BE2C (cell line): ENCODE measurements around the gene MEF2A.

ENCODE experiments used
- DNase-seq: peaks from one replicate; pipeline ENCODE4 v3.0.0-alpha.2; 2020
- H3K27me3 ChIP-seq: fragments of 250-450 bp; sonication (Bioruptor Pico); 2 replicates; pipeline ENCODE4 v1.5.1; 2020; ENCODE audit warnings: mild to moderate bottlenecking
- H3K36me3 ChIP-seq: fragments of 250-450 bp; sonication (Bioruptor Pico); 2 replicates; pipeline ENCODE4 v1.5.1; 2020; ENCODE audit warnings: mild to moderate bottlenecking
- H3K4me1 ChIP-seq: fragments of 250-450 bp; sonication (Bioruptor Pico); 2 replicates; pipeline ENCODE4 v1.5.1; 2020
- H3K4me3 ChIP-seq: 2 replicates; pipeline ENCODE4 v1.5.1; 2011; ENCODE audit warnings: low read depth, low read length
- H3K9me3 ChIP-seq: fragments of 250-450 bp; sonication (Bioruptor Pico); 2 replicates; pipeline ENCODE4 v1.5.1; 2020
- TF ChIP-seq, protein P1 (sequence below): IDR thresholded peaks from 2 replicates; pipeline ENCODE4 v1.5.1; 2012; ENCODE audit warnings: mild to moderate bottlenecking, low read depth, low read length

The MEF2A gene

GRCh38 chr15:99558084-99558483 lies 7.7 kb upstream of the MEF2A start:
- Histone ChIP-seq H3K4me3 (no peak overlapping the region), H3K36me3 (no peaks in the 10 kb centered on the region), H3K4me1 (no peaks in the 10 kb centered on the region), H3K27me3 (no peaks in the 10 kb centered on the region), H3K9me3 (no peaks in the 10 kb centered on the region; the same call in 1 of the 2 replicates)
- DNase-seq = no peak
- TF ChIP-seq, protein P1, sequence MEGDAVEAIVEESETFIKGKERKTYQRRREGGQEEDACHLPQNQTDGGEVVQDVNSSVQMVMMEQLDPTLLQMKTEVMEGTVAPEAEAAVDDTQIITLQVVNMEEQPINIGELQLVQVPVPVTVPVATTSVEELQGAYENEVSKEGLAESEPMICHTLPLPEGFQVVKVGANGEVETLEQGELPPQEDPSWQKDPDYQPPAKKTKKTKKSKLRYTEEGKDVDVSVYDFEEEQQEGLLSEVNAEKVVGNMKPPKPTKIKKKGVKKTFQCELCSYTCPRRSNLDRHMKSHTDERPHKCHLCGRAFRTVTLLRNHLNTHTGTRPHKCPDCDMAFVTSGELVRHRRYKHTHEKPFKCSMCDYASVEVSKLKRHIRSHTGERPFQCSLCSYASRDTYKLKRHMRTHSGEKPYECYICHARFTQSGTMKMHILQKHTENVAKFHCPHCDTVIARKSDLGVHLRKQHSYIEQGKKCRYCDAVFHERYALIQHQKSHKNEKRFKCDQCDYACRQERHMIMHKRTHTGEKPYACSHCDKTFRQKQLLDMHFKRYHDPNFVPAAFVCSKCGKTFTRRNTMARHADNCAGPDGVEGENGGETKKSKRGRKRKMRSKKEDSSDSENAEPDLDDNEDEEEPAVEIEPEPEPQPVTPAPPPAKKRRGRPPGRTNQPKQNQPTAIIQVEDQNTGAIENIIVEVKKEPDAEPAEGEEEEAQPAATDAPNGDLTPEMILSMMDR = no peak

DNA sequence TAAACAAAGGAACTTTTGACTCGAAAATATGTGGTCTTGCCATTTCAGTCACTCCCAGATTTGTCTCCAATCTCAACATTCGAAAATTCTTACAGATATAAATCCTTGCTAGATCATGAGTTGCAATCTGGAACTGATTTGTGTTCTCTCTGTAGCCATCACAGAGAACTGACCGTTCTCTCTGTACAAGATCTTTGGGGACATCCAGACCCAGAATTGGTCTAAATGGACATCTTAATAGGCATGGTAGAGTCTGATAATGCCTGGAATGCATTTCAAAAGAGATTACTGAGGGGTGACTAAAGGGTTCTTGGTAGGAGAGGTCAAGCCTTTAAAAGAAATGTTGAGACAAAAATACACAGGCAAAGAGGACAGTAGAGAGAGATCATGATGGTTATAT lies 7.2 kb upstream of the MEF2A start:
- H3K36me3 ChIP-seq = no peaks in the 10 kb centered on the region
- H3K4me3 ChIP-seq = no peak overlapping the region
- H3K4me1 ChIP-seq = no peaks in the 10 kb centered on the region
- DNase-seq = no peak
- no peaks in the 10 kb centered on the region for H3K27me3 ChIP-seq
- H3K9me3 ChIP-seq = no peaks in the 10 kb centered on the region; the same call in 1 of the 2 replicates
- TF ChIP-seq, protein P1 = no peak

GRCh38 chr15:99561476-99562230 lies 4.1 kb upstream of the MEF2A start:
- H3K4me3 ChIP-seq = no peak overlapping the region
- DNase-seq = no peak
- TF ChIP-seq, protein P1 = no peak
- H3K4me1 ChIP-seq = no peaks in the 10 kb centered on the region
- H3K27me3 ChIP-seq = no peaks in the 10 kb centered on the region
- H3K36me3 ChIP-seq = no peaks in the 10 kb centered on the region
- H3K9me3 ChIP-seq = no peaks in the 10 kb centered on the region; the same call in 1 of the 2 replicates

- Histone ChIP-seq H3K36me3 (no peaks in the 10 kb centered on the region), H3K9me3 (no peaks in the 10 kb centered on the region; the same call in 1 of the 2 replicates), H3K4me1 (no peaks in the 10 kb centered on the region), H3K4me3 (no peak overlapping the region), H3K27me3 (no peaks in the 10 kb centered on the region)
- TF ChIP-seq, protein P1 = no peak
- no peak for DNase-seq
Observed at GRCh38 chr15:99562238-99562637, 3.5 kb upstream of the MEF2A start.

- Histone ChIP-seq H3K4me1 (no peaks in the 10 kb centered on the region), H3K36me3 (no peaks in the 10 kb centered on the region), H3K9me3 (no peaks in the 10 kb centered on the region), H3K4me3 (peak overlapping the region; percentile 49), H3K27me3 (no peaks in the 10 kb centered on the region)
- TF ChIP-seq, protein P1 = no peak
- DNase-seq = no peak
Observed at GRCh38 chr15:99564221-99565048, 1.3 kb upstream of the MEF2A start.

- TF ChIP-seq, protein P1 = no peak
- Histone ChIP-seq H3K36me3 (no peaks in the 10 kb centered on the region), H3K4me3 (peak overlapping the region; percentile 49), H3K27me3 (no peaks in the 10 kb centered on the region), H3K4me1 (no peaks in the 10 kb centered on the region), H3K9me3 (no peaks in the 10 kb centered on the region)
- no peak for DNase-seq
Observed at GRCh38 chr15:99565049-99565298, 810 bp upstream of the MEF2A start.
